H1 (cell line): ENCODE results near the gene MROH7. TPM values are rescaled to one million over a fixed set of nuclear protein-coding genes. Genes with fewer than 3 reads are reported as not detected.

Source experiments
- CTCF ChIA-PET: fragments of 300-600 bp; sonication (Branson Sonifier 250); formaldehyde crosslinking; loops from one replicate; lab custom pipeline; 2021; ENCODE audit not compliant: partially characterized antibody; lab: Charles Lee
- POLR2A ChIA-PET: fragments of 300-600 bp; sonication (Branson Sonifier 250); formaldehyde crosslinking; loops from one replicate; lab custom pipeline; 2021; ENCODE audit warnings: inconsistent platforms; ENCODE audit not compliant: partially characterized antibody; lab: Charles Lee
- DNase-seq, 2 experiments: peaks; one replicate each; pipeline versions ENCODE4 v3.0.0 to v3.0.0-alpha.2; 2010 to 2022; ENCODE audit warnings: low spot score in 2 of 2, low read depth in 1 of 2, mixed read lengths in 1 of 2
- FAIRE-seq: peaks from 2 replicates; lab custom pipeline; 2011; peaks lifted over from hg19 to GRCh38; lab: Jason Lieb, UNC
- H2AFZ ChIP-seq: 2 replicates; pipeline ENCODE4 v1.8.1; 2012; ENCODE audit warnings: low read length, inconsistent platforms
- H2AK5ac ChIP-seq: 2 replicates; pipeline ENCODE4 v1.6.1; 2013; ENCODE audit warnings: low read depth, low read length
- H2BK120ac ChIP-seq: replicated peaks from 2 replicates; pipeline ENCODE3; 2013; ENCODE audit warnings: low read depth, low read length, inconsistent platforms
- H2BK12ac ChIP-seq: 2 replicates; pipeline ENCODE4 v1.6.1; 2013; ENCODE audit warnings: low read depth, low read length
- H2BK15ac ChIP-seq: 2 replicates; pipeline ENCODE4 v1.6.1; 2013; ENCODE audit warnings: low read length
- H2BK20ac ChIP-seq: 2 replicates; pipeline ENCODE4 v1.6.1; 2013; ENCODE audit warnings: low read length
- H2BK5ac ChIP-seq: 2 replicates; pipeline ENCODE4 v1.6.1; 2013; ENCODE audit warnings: low read depth, low read length
- H3K14ac ChIP-seq: 2 replicates; pipeline ENCODE4 v1.6.1; 2013; ENCODE audit warnings: inconsistent platforms; ENCODE audit not compliant: insufficient read length
- H3K18ac ChIP-seq: 2 replicates; pipeline ENCODE4 v1.6.1; 2013; ENCODE audit warnings: low read length; ENCODE audit errors: extremely low read depth
- H3K23ac ChIP-seq: 2 replicates; pipeline ENCODE4 v1.6.1; 2013; ENCODE audit warnings: inconsistent platforms; ENCODE audit not compliant: insufficient read length
- H3K23me2 ChIP-seq: 2 replicates; pipeline ENCODE4 v1.6.1; 2013; ENCODE audit warnings: low read depth, low read length
- H3K27ac ChIP-seq: 2 replicates; pipeline ENCODE4 v1.6.1; 2011; ENCODE audit warnings: low read depth, low read length, inconsistent platforms
- H3K27me3 ChIP-seq, 4 experiments: replicated peaks in 1 of 4; 1 replicate in 1 of 4; 2 replicates in 3 of 4; pipeline versions ENCODE4 v1.6.1 to v1.8.1; 2011 to 2013; ENCODE audit warnings: low read length in 3 of 4, mild to moderate bottlenecking in 3 of 4, inconsistent platforms in 2 of 4, mixed read lengths in 2 of 4, moderate library complexity in 1 of 4; ENCODE audit not compliant: control insufficient read depth in 3 of 4, insufficient read depth in 3 of 4; ENCODE audit errors: extremely low read depth in 1 of 4
- H3K36me3 ChIP-seq, 4 experiments: 2 replicates each; pipeline versions ENCODE4 v1.6.1 to v1.8.1; 2011 to 2013; ENCODE audit warnings: mild to moderate bottlenecking in 4 of 4, low read length in 3 of 4, moderate library complexity in 2 of 4, control low read depth in 1 of 4, inconsistent platforms in 1 of 4; ENCODE audit not compliant: insufficient read depth in 4 of 4, control insufficient read depth in 2 of 4
- H3K4ac ChIP-seq: replicated peaks from 2 replicates; pipeline ENCODE3; 2013; ENCODE audit warnings: low read length, low read depth, mixed read lengths, inconsistent platforms; ENCODE audit not compliant: insufficient read length
- H3K4me1 ChIP-seq, 4 experiments: replicated peaks in 1 of 4; 1 replicate in 1 of 4; 2 replicates in 3 of 4; pipeline versions ENCODE4 v1.6.1 to v1.8.1; 2011 to 2013; ENCODE audit warnings: low read length in 3 of 4, inconsistent platforms in 2 of 4, mixed read lengths in 1 of 4; ENCODE audit not compliant: insufficient read depth in 4 of 4, control insufficient read depth in 3 of 4
- H3K4me2 ChIP-seq, 2 experiments: 2 replicates each; pipeline versions ENCODE4 v1.6.1 to v1.8.1; 2011 to 2013; ENCODE audit warnings: low read depth in 2 of 2, low read length in 2 of 2, control low read depth in 1 of 2, inconsistent platforms in 1 of 2, mild to moderate bottlenecking in 1 of 2; ENCODE audit not compliant: insufficient read depth in 1 of 2
- H3K4me3 ChIP-seq, 4 experiments: fragments of 200-600, 300-600 bp in 1 of 4; sonication (generic), shearing (Covaris generic), sonication (Bioruptor Twin) in 1 of 4; 2 replicates each; pipeline versions ENCODE4 v1.5.1 to v1.8.1; 2011 to 2016; ENCODE audit warnings: low read length in 4 of 4, low read depth in 3 of 4, control low read depth in 2 of 4, inconsistent platforms in 2 of 4, mild to moderate bottlenecking in 2 of 4, mixed read lengths in 1 of 4, moderate library complexity in 1 of 4; ENCODE audit not compliant: insufficient read depth in 2 of 4; ENCODE audit errors: extremely low read depth in 1 of 4
- H3K56ac ChIP-seq: replicated peaks from 2 replicates; pipeline ENCODE3; 2013; ENCODE audit warnings: low read depth, mild to moderate bottlenecking, mixed read lengths, low read length, inconsistent platforms; ENCODE audit not compliant: insufficient read length
- H3K79me1 ChIP-seq: 2 replicates; pipeline ENCODE4 v1.6.1; 2013; ENCODE audit warnings: low read depth, low read length, control low read depth
- H3K79me2 ChIP-seq, 2 experiments: 2 replicates each; pipeline versions ENCODE4 v1.6.1 to v1.8.1; 2012 to 2013; ENCODE audit warnings: low read length in 2 of 2, mild to moderate bottlenecking in 2 of 2, inconsistent platforms in 1 of 2; ENCODE audit not compliant: insufficient read depth in 2 of 2, control insufficient read depth in 1 of 2
- H3K9ac ChIP-seq, 4 experiments: replicated peaks in 1 of 4; 1 replicate in 1 of 4; 2 replicates in 3 of 4; pipeline versions ENCODE4 v1.6.1 to v1.8.1; 2011 to 2013; ENCODE audit warnings: low read depth in 3 of 4, low read length in 3 of 4, control low read depth in 2 of 4, mild to moderate bottlenecking in 2 of 4, moderate library complexity in 2 of 4, inconsistent platforms in 1 of 4; ENCODE audit errors: extremely low read depth in 1 of 4
- H3K9me3 ChIP-seq, 2 experiments: 2 replicates each; pipeline versions ENCODE4 v1.6.1 to v1.8.1; 2012 to 2013; ENCODE audit warnings: mild to moderate bottlenecking in 2 of 2, moderate library complexity in 2 of 2, control low read depth in 1 of 2, inconsistent platforms in 1 of 2, low read depth in 1 of 2, low read length in 1 of 2, mixed read lengths in 1 of 2; ENCODE audit not compliant: insufficient read depth in 2 of 2
- H4K20me1 ChIP-seq, 2 experiments: replicated peaks in 1 of 2; 2 replicates each; pipeline versions ENCODE3 to v1.8.1; 2011 to 2013; ENCODE audit warnings: inconsistent platforms in 2 of 2, low read length in 2 of 2, mild to moderate bottlenecking in 1 of 2; ENCODE audit not compliant: insufficient read depth in 2 of 2, control insufficient read depth in 1 of 2
- H4K5ac ChIP-seq: 2 replicates; pipeline ENCODE4 v1.6.1; 2013; ENCODE audit warnings: low read length, low read depth, mixed read lengths, inconsistent platforms; ENCODE audit not compliant: insufficient read length
- H4K8ac ChIP-seq: 2 replicates; pipeline ENCODE4 v1.8.0; 2013; ENCODE audit warnings: mild to moderate bottlenecking, moderate library complexity, low read length, inconsistent platforms; ENCODE audit not compliant: insufficient read depth; ENCODE audit errors: extremely low read depth
- H4K91ac ChIP-seq: replicated peaks from 2 replicates; pipeline ENCODE3; 2013; ENCODE audit warnings: low read length, mixed read lengths, inconsistent platforms; ENCODE audit not compliant: insufficient read length
- CTBP2 ChIP-seq: IDR thresholded peaks from 2 replicates; pipeline ENCODE4 v1.7.0; 2011; ENCODE audit warnings: borderline replicate concordance, mild to moderate bottlenecking, moderate library complexity, mixed read lengths, low read length; ENCODE audit not compliant: insufficient read depth, insufficient read length
- GTF2F1 ChIP-seq: IDR thresholded peaks from 2 replicates; pipeline ENCODE4 v1.6.1; 2012; ENCODE audit warnings: low read depth, low read length, improper control_type of control experiment, borderline replicate concordance
- SP2 ChIP-seq: IDR thresholded peaks from 2 replicates; pipeline ENCODE4 v1.6.1; 2012; ENCODE audit warnings: mild to moderate bottlenecking, low read length, inconsistent platforms
- TEAD4 ChIP-seq: IDR thresholded peaks from 2 replicates; pipeline ENCODE4 v1.6.1; 2012; ENCODE audit warnings: low read depth, low read length, inconsistent platforms, mixed read lengths
- whole genome bisulfite sequencing, 2 experiments: shearing (Covaris generic) in 1 of 2; methylation state at CpG; one replicate each; pipeline versions ENCODE4 v1.1.6 to v1.1.7; 2013 to 2015; ENCODE audit warnings: low lambda C conversion rate in 2 of 2, mixed read lengths in 2 of 2, inconsistent platforms in 1 of 2, low coverage in 1 of 2, missing lambda C conversion rate in 1 of 2; ENCODE audit not compliant: insufficient replicate concordance in 2 of 2, insufficient coverage in 1 of 2, insufficient read length in 1 of 2; ENCODE audit errors: extremely low coverage in 1 of 2, missing lambda C conversion rate in 1 of 2; 5-methylcytosine and 5-hydroxymethylcytosine counted together
- polyA plus RNA-seq, 7 experiments: library from polyadenylated mRNA; depleted of rRNA in 3 of 7; stranded (reverse) in 5 of 7; unstranded in 2 of 7; fragments of >200 nt in 5 of 7; fragments of 200-250 nt in 2 of 7; gene quantifications; 1 replicate in 5 of 7; 2 replicates in 1 of 7; 4 replicates in 1 of 7; pipeline versions ENCODE4 v1.2.1 to v1.2.3, GENCODE V29; 2011 to 2013; ENCODE audit warnings: missing spikeins in 2 of 7, mixed read lengths in 2 of 7
- total RNA-seq: library from RNA; stranded (reverse); fragmentation: NEBNext Ultra II Directional; extraction: Animal tissue kit (Norgen Biotek cat#: 25700); gene quantifications from 2 replicates; pipeline ENCODE4 v1.2.1, GENCODE V29; 2021

Gene MROH7
- total and polyA plus RNA-seq, 2 of the 8 experiments (the other 6 are each of a cell fraction or from before 2014, with no cell fraction given) = 0.07 to 0.20 TPM

- FAIRE-seq = no peak
- WGBS, 2 experiments = 83% methylated on average over 8 of the region's 8 CpGs; no CpG with 5 or more reads in 1 of the 2 experiments
Measured at GRCh38 chr1:54694771-54695170, 53.2 kb downstream of the MROH7 start.

More at GRCh38 chr1:54694771-54695170, 53.2 kb downstream of the MROH7 start:
- Histone ChIP-seq H3K4ac (no peak overlapping the region), H3K27me3 (no peaks in the 10 kb centered on the region), H2BK20ac (no peak overlapping the region), H2BK12ac (no peak overlapping the region), H3K79me1 (no peaks in the 10 kb centered on the region), H3K9me3 (no peaks in the 10 kb centered on the region), H2BK5ac (no peak overlapping the region), H3K4me1 (no peaks in the 10 kb centered on the region), H3K18ac (no peak overlapping the region), H4K5ac (no peak overlapping the region), H3K4me3 (no peak overlapping the region), H3K4me2 (no peak overlapping the region), H3K56ac (no peak overlapping the region), H4K20me1 (no peaks in the 10 kb centered on the region), H3K23me2 (no peaks in the 10 kb centered on the region), H3K79me2 (no peaks in the 10 kb centered on the region), H2BK120ac (no peak overlapping the region), H2AFZ (no peak overlapping the region), H4K91ac (no peak overlapping the region), H3K23ac (no peak overlapping the region), H3K27ac (no peak overlapping the region), H2BK15ac (no peak overlapping the region), H4K8ac (no peak overlapping the region), H3K9ac (no peak overlapping the region), H2AK5ac (no peak overlapping the region), H3K14ac (no peak overlapping the region), H3K36me3 (no peaks in the 10 kb centered on the region)
- POLR2A ChIA-PET = interaction anchor here (1.1 kb wide), 1 partner anchor 11 kb away, joined by 3 read pairs; no protein-coding TSS in a partner anchor
- no peak for DNase-seq
- TF ChIP-seq CTBP2 (no peak), TEAD4 (no peak), SP2 (no peak), GTF2F1 (no peak)
- CTCF ChIA-PET = interaction anchor here (1.1 kb wide), 3 partner anchors 8 to 97 kb away, joined by 3 read pairs; no protein-coding TSS in a partner anchor
